Activated naive CD8-positive, alpha-beta T cell treated with anti-CD3 and anti-CD28 coated beads, Interleukin-2, amount 10 ng/mL, durations not matched to agents 7 days and 5 days (primary cell): ENCODE results near the gene CNOT6. TPM values are rescaled to one million over a fixed set of nuclear protein-coding genes. Genes with fewer than 3 reads are reported as not detected.
"Not testable (repeated sequence)": the region's sequence is repeated elsewhere in the genome, so short reads cannot be mapped to it uniquely, and the experiment has no call there.

Experiments
- ATAC-seq: fragments of 150-1000 bp; cut with Tn5 transposase; one replicate; pipeline ENCODE4 v1.10.0; 2021; ENCODE audit warnings: low read depth, moderate library complexity
- POLR2A ChIA-PET: fragments of 350-600 bp; sonication (Branson Sonifier 250); formaldehyde crosslinking; loops from one replicate; lab custom pipeline; 2021; ENCODE audit warnings: antibody characterized with exemption; lab: Charles Lee
- DNase-seq: peaks from one replicate; pipeline ENCODE4 v3.0.0; 2021
- H3K27ac Mint-ChIP-seq: one replicate; pipeline ENCODE4 v1.8.0; 2022; ENCODE audit warnings: mild to moderate bottlenecking, mixed read lengths
- H3K27me3 Mint-ChIP-seq: one replicate; pipeline ENCODE4 v1.8.0; 2022; ENCODE audit warnings: mild to moderate bottlenecking, moderate library complexity, mixed read lengths
- H3K36me3 Mint-ChIP-seq: one replicate; pipeline ENCODE4 v1.8.0; 2021; ENCODE audit warnings: mild to moderate bottlenecking, mixed read lengths
- H3K4me1 Mint-ChIP-seq: one replicate; pipeline ENCODE4 v1.8.0; 2021; ENCODE audit warnings: mixed read lengths
- H3K4me3 Mint-ChIP-seq: one replicate; pipeline ENCODE4 v1.8.0; 2022; ENCODE audit warnings: mild to moderate bottlenecking, moderate library complexity, mixed read lengths
- H3K9me3 Mint-ChIP-seq: one replicate; pipeline ENCODE4 v1.8.0; 2021; ENCODE audit warnings: mixed read lengths
- total RNA-seq, 2 experiments: library from RNA; stranded (reverse); gene quantifications; one replicate each; pipeline ENCODE4 v1.2.3, GENCODE V29; 2021

The CNOT6 gene
- total RNA-seq, 2 experiments from 2014 or later: 37.5 to 43.3 TPM

- DNase-seq: no peak
- Mint-ChIP-seq H3K27me3 (peaks cover 13% of the 10 kb centered on the region), H3K27ac (no peak overlapping the region), H3K9me3 (no peaks in the 10 kb centered on the region), H3K4me1 (peaks cover 6% of the 10 kb centered on the region), H3K36me3 (no peaks in the 10 kb centered on the region), H3K4me3 (no peak overlapping the region)
- no peak for ATAC-seq
- POLR2A ChIA-PET: no interaction called here
These were observed 26.9 kb upstream of the CNOT6 start for GRCh38 chr5:180467028-180467975.

GRCh38 chr5:180467989-180468731 lies 26.0 kb upstream of the CNOT6 start:
- no peak overlapping the region for H3K4me3 Mint-ChIP-seq
- H3K9me3 Mint-ChIP-seq: no peaks in the 10 kb centered on the region
- POLR2A ChIA-PET: no interaction called here
- H3K27ac Mint-ChIP-seq: no peak overlapping the region
- no peaks in the 10 kb centered on the region for H3K36me3 Mint-ChIP-seq
- DNase-seq: no peak
- peaks cover 6% of the 10 kb centered on the region for H3K4me1 Mint-ChIP-seq
- no peak for ATAC-seq
- peaks cover 15% of the 10 kb centered on the region for H3K27me3 Mint-ChIP-seq

GRCh38 chr5:180468732-180469585 lies 25.2 kb upstream of the CNOT6 start:
- no peak overlapping the region for H3K27ac Mint-ChIP-seq
- H3K4me1 Mint-ChIP-seq: peaks cover 6% of the 10 kb centered on the region
- ATAC-seq (no peak), DNase-seq (no peak)
- H3K36me3 Mint-ChIP-seq: no peaks in the 10 kb centered on the region
- H3K27me3 Mint-ChIP-seq: peaks cover 15% of the 10 kb centered on the region
- POLR2A ChIA-PET: no interaction called here
- H3K4me3 Mint-ChIP-seq: no peak overlapping the region
- H3K9me3 Mint-ChIP-seq: no peaks in the 10 kb centered on the region

GRCh38 chr5:180469586-180469865 lies 24.7 kb upstream of the CNOT6 start:
- Mint-ChIP-seq H3K9me3 (no peaks in the 10 kb centered on the region), H3K4me1 (peaks cover 6% of the 10 kb centered on the region), H3K36me3 (no peaks in the 10 kb centered on the region), H3K4me3 (no peak overlapping the region), H3K27ac (no peak overlapping the region), H3K27me3 (peaks cover 15% of the 10 kb centered on the region)
- ATAC-seq (no peak), DNase-seq (no peak)
- POLR2A ChIA-PET: no interaction called here

- no peak overlapping the region for H3K27ac Mint-ChIP-seq
- no peak overlapping the region for H3K4me3 Mint-ChIP-seq
- ATAC-seq (no peak), DNase-seq (no peak)
- no peaks in the 10 kb centered on the region for H3K9me3 Mint-ChIP-seq
- H3K36me3 Mint-ChIP-seq: no peaks in the 10 kb centered on the region
- POLR2A ChIA-PET: no interaction called here
- H3K4me1 Mint-ChIP-seq: peaks cover 6% of the 10 kb centered on the region
- peaks cover 15% of the 10 kb centered on the region for H3K27me3 Mint-ChIP-seq
These were observed 24.3 kb upstream of the CNOT6 start for GRCh38 chr5:180469866-180470265.

GRCh38 chr5:180470361-180470760 lies 23.8 kb upstream of the CNOT6 start:
- Mint-ChIP-seq H3K4me3 (no peak overlapping the region), H3K27me3 (peaks cover 15% of the 10 kb centered on the region), H3K27ac (no peak overlapping the region), H3K36me3 (no peaks in the 10 kb centered on the region), H3K9me3 (no peaks in the 10 kb centered on the region), H3K4me1 (peaks cover 6% of the 10 kb centered on the region)
- ATAC-seq: no peak
- POLR2A ChIA-PET: no interaction called here
- DNase-seq: no peak

GRCh38 chr5:180470966-180471582 lies 23.1 kb upstream of the CNOT6 start:
- Mint-ChIP-seq H3K9me3 (no peaks in the 10 kb centered on the region), H3K4me1 (peaks cover 6% of the 10 kb centered on the region), H3K4me3 (no peak overlapping the region), H3K27ac (no peak overlapping the region), H3K27me3 (peaks cover 15% of the 10 kb centered on the region), H3K36me3 (no peaks in the 10 kb centered on the region)
- DNase-seq (peak; percentile 56), ATAC-seq (peak; percentile 78)
- POLR2A ChIA-PET: no interaction called here

GRCh38 chr5:180471866-180472265 lies 22.3 kb upstream of the CNOT6 start:
- ATAC-seq (no peak), DNase-seq (no peak)
- POLR2A ChIA-PET: no interaction called here
- Mint-ChIP-seq H3K4me1 (peaks cover 6% of the 10 kb centered on the region), H3K4me3 (no peak overlapping the region), H3K27me3 (peaks cover 15% of the 10 kb centered on the region), H3K36me3 (no peaks in the 10 kb centered on the region), H3K27ac (no peak overlapping the region), H3K9me3 (no peaks in the 10 kb centered on the region)

GRCh38 chr5:180472269-180472668 lies 21.9 kb upstream of the CNOT6 start:
- ATAC-seq (no peak), DNase-seq (no peak)
- no peak overlapping the region for H3K4me3 Mint-ChIP-seq
- peaks cover 15% of the 10 kb centered on the region for H3K27me3 Mint-ChIP-seq
- H3K4me1 Mint-ChIP-seq: peaks cover 6% of the 10 kb centered on the region
- no peaks in the 10 kb centered on the region for H3K36me3 Mint-ChIP-seq
- H3K9me3 Mint-ChIP-seq: no peaks in the 10 kb centered on the region
- POLR2A ChIA-PET: no interaction called here
- no peak overlapping the region for H3K27ac Mint-ChIP-seq

GRCh38 chr5:180473386-180473785 lies 20.8 kb upstream of the CNOT6 start:
- DNase-seq, H3K4me1 Mint-ChIP-seq, H3K4me3 Mint-ChIP-seq, H3K9me3 Mint-ChIP-seq, H3K36me3 Mint-ChIP-seq, ATAC-seq, H3K27ac Mint-ChIP-seq, POLR2A ChIA-PET: not testable (repeated sequence)
- peaks cover 15% of the 10 kb centered on the region for H3K27me3 Mint-ChIP-seq

- peaks cover 6% of the 10 kb centered on the region for H3K4me1 Mint-ChIP-seq
- POLR2A ChIA-PET: no interaction called here
- H3K27me3 Mint-ChIP-seq: peaks cover 15% of the 10 kb centered on the region
- no peaks in the 10 kb centered on the region for H3K9me3 Mint-ChIP-seq
- ATAC-seq (no peak), DNase-seq (no peak)
- no peak overlapping the region for H3K27ac Mint-ChIP-seq
- H3K36me3 Mint-ChIP-seq: no peaks in the 10 kb centered on the region
- no peak overlapping the region for H3K4me3 Mint-ChIP-seq
These were observed 19.6 kb upstream of the CNOT6 start for GRCh38 chr5:180474569-180474968.

GRCh38 chr5:180475969-180476524 lies 18.1 kb upstream of the CNOT6 start:
- H3K4me1 Mint-ChIP-seq, H3K27me3 Mint-ChIP-seq, H3K4me3 Mint-ChIP-seq, H3K27ac Mint-ChIP-seq, ATAC-seq, DNase-seq, H3K9me3 Mint-ChIP-seq, H3K36me3 Mint-ChIP-seq, POLR2A ChIA-PET: not testable (repeated sequence)

- no peaks in the 10 kb centered on the region for H3K9me3 Mint-ChIP-seq
- H3K36me3 Mint-ChIP-seq: no peaks in the 10 kb centered on the region
- H3K27ac Mint-ChIP-seq: no peak overlapping the region
- DNase-seq (no peak), ATAC-seq (no peak)
- H3K27me3 Mint-ChIP-seq: peaks cover 2% of the 10 kb centered on the region
- H3K4me1 Mint-ChIP-seq: no peaks in the 10 kb centered on the region
- POLR2A ChIA-PET: no interaction called here
- no peak overlapping the region for H3K4me3 Mint-ChIP-seq
These were observed 9.4 kb upstream of the CNOT6 start for GRCh38 chr5:180484813-180485212.
